SK-N-SH (cell line): Measurements from ENCODE around the gene COL4A2. TPM values are rescaled to one million over a fixed set of nuclear protein-coding genes. Genes with fewer than 3 reads are reported as not detected.

ENCODE experiments used
- CTCF ChIA-PET: fragments of 300-600, 350-600 bp; formaldehyde crosslinking; extraction: SDS; loops from one replicate; lab custom pipeline; 2021; lab: Yijun Ruan, JAX
- POLR2A ChIA-PET: fragments of 350-600 bp; sonication (Branson Sonifier 250); formaldehyde crosslinking; extraction: SDS; loops from one replicate; lab custom pipeline; 2020; ENCODE audit warnings: antibody characterized with exemption, inconsistent platforms; lab: Yijun Ruan, JAX
- DNase-seq: peaks from one replicate; pipeline ENCODE4 v3.0.0; 2012
- H2AFZ ChIP-seq: fragments of 200-600 bp; sonication (generic); 2 replicates; pipeline ENCODE4 v1.8.1; 2016; ENCODE audit warnings: antibody characterized with exemption, mild to moderate bottlenecking, low read depth
- H3F3A ChIP-seq: fragments of 200-600 bp; sonication (generic); replicated peaks from 2 replicates; pipeline ENCODE3; 2016; ENCODE audit warnings: antibody characterized with exemption, mild to moderate bottlenecking; ENCODE audit not compliant: insufficient read depth
- H3K27ac ChIP-seq, 2 experiments: fragments of 200-500 bp in 1 of 2; fragments of 200-600 bp in 1 of 2; sonication (Bioruptor generic) in 1 of 2; sonication (generic), shearing (Covaris generic) in 1 of 2; 2 replicates each; pipeline versions ENCODE4 v1.5.1 to v1.6.1; 2014 to 2016; ENCODE audit warnings: low read depth in 2 of 2, inconsistent platforms in 1 of 2, low read length in 1 of 2, mild to moderate bottlenecking in 1 of 2, mixed read lengths in 1 of 2
- H3K27me3 ChIP-seq: fragments of 200-600 bp; sonication (generic), shearing (Covaris generic); 2 replicates; pipeline ENCODE4 v1.6.1; 2016; ENCODE audit warnings: mixed run types; ENCODE audit not compliant: insufficient read depth
- H3K36me3 ChIP-seq, 2 experiments: fragments of 200-500 bp in 1 of 2; fragments of 200-600 bp in 1 of 2; sonication (Bioruptor generic) in 1 of 2; sonication (generic) in 1 of 2; replicated peaks in 1 of 2; 2 replicates each; pipeline versions ENCODE3 to v1.5.1; 2014 to 2016; ENCODE audit warnings: low read length in 1 of 2, mild to moderate bottlenecking in 1 of 2; ENCODE audit not compliant: insufficient read depth in 2 of 2, control insufficient read depth in 1 of 2
- H3K4me1 ChIP-seq, 2 experiments: fragments of 200-500 bp in 1 of 2; fragments of 200-600 bp in 1 of 2; sonication (Bioruptor generic) in 1 of 2; sonication (generic), shearing (Covaris generic) in 1 of 2; 2 replicates each; pipeline versions ENCODE4 v1.5.1 to v1.6.1; 2014 to 2016; ENCODE audit warnings: low read depth in 1 of 2, low read length in 1 of 2, mixed run types in 1 of 2; ENCODE audit not compliant: insufficient read depth in 2 of 2, control insufficient read depth in 1 of 2
- H3K4me2 ChIP-seq: fragments of 200-600 bp; sonication (generic), shearing (Covaris generic); 2 replicates; pipeline ENCODE4 v1.6.1; 2017; ENCODE audit warnings: mixed run types
- H3K4me3 ChIP-seq, 2 experiments: fragments of 200-500 bp in 1 of 2; fragments of 200-600 bp in 1 of 2; sonication (Bioruptor generic) in 1 of 2; sonication (generic), shearing (Covaris generic) in 1 of 2; 2 replicates each; pipeline versions ENCODE4 v1.5.1 to v1.8.1; 2014 to 2016; ENCODE audit warnings: low read depth in 2 of 2, inconsistent platforms in 1 of 2, low read length in 1 of 2, mild to moderate bottlenecking in 1 of 2, mixed read lengths in 1 of 2, moderate library complexity in 1 of 2
- H3K79me2 ChIP-seq: fragments of 200-600 bp; sonication (generic); 2 replicates; pipeline ENCODE4 v1.8.1; 2017; ENCODE audit warnings: mild to moderate bottlenecking; ENCODE audit not compliant: insufficient read depth
- H3K9ac ChIP-seq: fragments of 200-600 bp; sonication (generic); 2 replicates; pipeline ENCODE4 v1.6.1; 2017; ENCODE audit warnings: mixed run types
- H3K9me2 ChIP-seq: fragments of 200-600 bp; sonication (generic); 2 replicates; pipeline ENCODE4 v1.6.1; 2017; ENCODE audit warnings: mixed run types
- H3K9me3 ChIP-seq: fragments of 200-600 bp; sonication (generic); 2 replicates; pipeline ENCODE4 v1.6.1; 2017; ENCODE audit warnings: mixed run types, mild to moderate bottlenecking, moderate library complexity
- H4K20me1 ChIP-seq: fragments of 200-600 bp; sonication (generic); 2 replicates; pipeline ENCODE4 v1.6.1; 2017; ENCODE audit warnings: mild to moderate bottlenecking, mixed run types; ENCODE audit not compliant: insufficient read depth
- CHD2 ChIP-seq: fragments of 150-350 bp; IDR thresholded peaks from 2 replicates; pipeline ENCODE4 v1.6.1; 2018; ENCODE audit warnings: low read length; ENCODE audit not compliant: partially characterized antibody
- CTCF ChIP-seq: fragments of 200-600 bp; sonication (generic); IDR thresholded peaks from 2 replicates; pipeline ENCODE4 v1.6.1; 2017; ENCODE audit warnings: antibody characterized with exemption, mild to moderate bottlenecking, moderate library complexity
- ELF1 ChIP-seq: IDR thresholded peaks from 2 replicates; pipeline ENCODE4 v1.4.0; 2012
- EP300 ChIP-seq, 2 experiments: IDR thresholded peaks; 2 replicates each; pipeline versions ENCODE4 v1.4.0 to v1.6.1; 2012; ENCODE audit warnings: borderline replicate concordance in 1 of 2, low read depth in 1 of 2, low read length in 1 of 2
- EZH2phosphoT487 ChIP-seq: fragments of 200-600 bp; sonication (generic); IDR thresholded peaks from 2 replicates; pipeline ENCODE4 v1.6.1; 2017; ENCODE audit warnings: low read depth, mixed run types, mild to moderate bottlenecking, antibody characterized with exemption, moderate library complexity, borderline replicate concordance
- FOSL2 ChIP-seq: IDR thresholded peaks from 2 replicates; pipeline ENCODE4 v1.4.0; 2012; ENCODE audit warnings: low read depth, mild to moderate bottlenecking, moderate library complexity, borderline replicate concordance
- FOXJ3 ChIP-seq: sonication (generic); formaldehyde crosslinking; IDR thresholded peaks from 2 replicates; pipeline ENCODE4 v1.5.1; 2020; ENCODE audit warnings: mild to moderate bottlenecking, missing genetic modification reagents
- GATA2 ChIP-seq: sonication (generic); formaldehyde crosslinking; IDR thresholded peaks from 2 replicates; pipeline ENCODE4 v1.5.0; 2020; ENCODE audit warnings: mild to moderate bottlenecking, missing genetic modification reagents
- IRF3 ChIP-seq: fragments of 150-350 bp; IDR thresholded peaks from 2 replicates; pipeline ENCODE4 v1.6.1; 2016; ENCODE audit warnings: mild to moderate bottlenecking, low read depth, low read length
- MAX ChIP-seq: IDR thresholded peaks from 2 replicates; pipeline ENCODE4 v1.4.0; 2012; ENCODE audit warnings: low read depth
- MXI1 ChIP-seq: IDR thresholded peaks from 2 replicates; pipeline ENCODE4 v1.6.1; 2012; ENCODE audit warnings: mild to moderate bottlenecking, low read depth, low read length, improper control_type of control experiment
- NFIC ChIP-seq: IDR thresholded peaks from 2 replicates; pipeline ENCODE4 v1.4.0; 2012; ENCODE audit warnings: borderline replicate concordance
- RAD21 ChIP-seq: IDR thresholded peaks from 2 replicates; pipeline ENCODE4 v1.6.1; 2012; ENCODE audit warnings: mild to moderate bottlenecking, low read length
- REST ChIP-seq: IDR thresholded peaks from 2 replicates; pipeline ENCODE4 v1.6.1; 2012; ENCODE audit warnings: mild to moderate bottlenecking, low read depth, low read length, moderate library complexity
- RFX5 ChIP-seq: IDR thresholded peaks from 2 replicates; pipeline ENCODE4 v1.6.1; 2012; ENCODE audit warnings: mild to moderate bottlenecking, improper control_type of control experiment, low read length
- SMC3 ChIP-seq: IDR thresholded peaks from 2 replicates; pipeline ENCODE4 v1.6.1; 2012; ENCODE audit warnings: low read depth, low read length, improper control_type of control experiment
- TAF1 ChIP-seq: IDR thresholded peaks from 2 replicates; pipeline ENCODE4 v1.6.1; 2012; ENCODE audit warnings: low read depth, mild to moderate bottlenecking, low read length, moderate library complexity, borderline replicate concordance
- TCF12 ChIP-seq: IDR thresholded peaks from 2 replicates; pipeline ENCODE4 v1.4.0; 2012
- ZBTB33 ChIP-seq: IDR thresholded peaks from 2 replicates; pipeline ENCODE4 v1.4.0; 2012; ENCODE audit warnings: low read depth, borderline replicate concordance
- WGBS: methylation state at CpG from one replicate; pipeline ENCODE4 v1.1.6; 2017; ENCODE audit warnings: low lambda C conversion rate; 5-methylcytosine and 5-hydroxymethylcytosine counted together
- polyA plus RNA-seq, 3 experiments: library from polyadenylated mRNA; depleted of rRNA; stranded (reverse); fragments of >200 nt; gene quantifications; 2 replicates each; pipeline ENCODE4 v1.2.3, GENCODE V29; 2012

Gene COL4A2
- polyA plus RNA-seq, 1 of the 3 experiments (the other 2 are of a cell fraction) = 137 TPM

- no peak overlapping the region for H3K9ac ChIP-seq
- no peak overlapping the region for H3K4me2 ChIP-seq
- H3K9me2 ChIP-seq = no peaks in the 10 kb centered on the region
- WGBS = 84% methylated on average over 6 of the region's 6 CpGs
- POLR2A ChIA-PET = no interaction called here
- H3K79me2 ChIP-seq = peaks cover 69% of the 10 kb centered on the region
- CTCF ChIA-PET = interaction anchor here (0.6 kb wide), 1 partner anchor 144 kb away, joined by 3 read pairs; no protein-coding TSS in a partner anchor
- H3K27ac ChIP-seq = peak overlapping the region; percentile 67 to 94
- H3K36me3 ChIP-seq = peaks cover 0 to 37% of the 10 kb centered on the region in 2 experiments
- no peak for TF ChIP-seq FOSL2
- no peak for TF ChIP-seq EZH2phosphoT487
- no peak for TF ChIP-seq SMC3
- no peak for TF ChIP-seq MAX
- no peak for TF ChIP-seq IRF3
- no peak for TF ChIP-seq RAD21
- no peak for TF ChIP-seq NFIC
- no peak for TF ChIP-seq ELF1
- no peak for TF ChIP-seq MXI1
- no peak for TF ChIP-seq ZBTB33
- no peak for TF ChIP-seq EP300 (IDR thresholded peaks at IDR 0.05; ENCODE audit: borderline replicate concordance in 1 of 2, low read depth in 1 of 2, low read length in 1 of 2)
- no peak for TF ChIP-seq FOXJ3 (CRISPR knock-in tag)
- no peak for TF ChIP-seq TCF12
- no peak for TF ChIP-seq TAF1
- no peak for TF ChIP-seq CTCF
- no peak for TF ChIP-seq RFX5
- TF ChIP-seq GATA2 = no peak
- TF ChIP-seq REST = no peak
- TF ChIP-seq CHD2 = no peak
- peaks cover 14 to 34% of the 10 kb centered on the region in 2 experiments; a peak in 3 of 4 replicates for H3K4me1 ChIP-seq
- no peaks in the 10 kb centered on the region for H3K27me3 ChIP-seq
- no peaks in the 10 kb centered on the region for H4K20me1 ChIP-seq
- H3K9me3 ChIP-seq = no peaks in the 10 kb centered on the region
- H2AFZ ChIP-seq = no peak overlapping the region
- no peak overlapping the region for H3K4me3 ChIP-seq
- H3F3A ChIP-seq = peaks cover 29% of the 10 kb centered on the region
- no peak for DNase-seq
Measured at GRCh38 chr13:110391273-110391672, 84.2 kb downstream of the COL4A2 start.
